ENCODE results near the gene DYNC1LI1.
"Not testable (repeated sequence)": the region's sequence is repeated elsewhere in the genome, so short reads cannot be mapped to it uniquely, and the experiment has no call there.

DYNC1LI1 gene

DNA sequence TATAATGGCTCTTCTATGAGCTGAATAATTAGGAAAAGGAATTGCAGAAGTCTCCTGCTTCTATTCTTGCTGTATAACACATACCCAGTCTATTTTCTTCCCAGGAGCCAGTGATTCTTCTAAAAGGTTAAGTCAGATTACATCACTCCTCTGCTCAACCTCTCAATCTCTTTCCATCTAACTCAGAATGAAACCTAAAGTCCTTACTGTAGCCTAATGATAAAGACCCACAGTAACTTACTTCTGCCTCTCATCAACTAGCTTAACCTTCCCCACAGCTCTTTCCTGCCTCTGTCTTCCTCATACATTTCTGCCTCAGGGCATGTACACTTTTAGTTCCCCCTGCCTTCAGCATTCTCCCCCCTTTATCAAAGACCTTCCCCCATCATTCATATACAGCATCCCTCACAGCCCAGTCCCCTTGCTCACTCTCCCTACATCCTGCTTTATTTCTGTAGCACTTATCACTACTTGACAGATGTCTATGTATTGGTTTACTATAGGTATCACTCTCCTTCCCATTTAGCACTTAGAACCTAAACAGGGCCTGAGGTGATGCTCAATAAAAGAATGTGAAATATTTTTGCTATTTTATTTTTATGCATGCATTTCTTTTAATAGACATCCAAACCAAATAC is 39.5 kb downstream of the DYNC1LI1 start:
- DNase-seq (ENCODE audit: low read depth) = no peak

DNA sequence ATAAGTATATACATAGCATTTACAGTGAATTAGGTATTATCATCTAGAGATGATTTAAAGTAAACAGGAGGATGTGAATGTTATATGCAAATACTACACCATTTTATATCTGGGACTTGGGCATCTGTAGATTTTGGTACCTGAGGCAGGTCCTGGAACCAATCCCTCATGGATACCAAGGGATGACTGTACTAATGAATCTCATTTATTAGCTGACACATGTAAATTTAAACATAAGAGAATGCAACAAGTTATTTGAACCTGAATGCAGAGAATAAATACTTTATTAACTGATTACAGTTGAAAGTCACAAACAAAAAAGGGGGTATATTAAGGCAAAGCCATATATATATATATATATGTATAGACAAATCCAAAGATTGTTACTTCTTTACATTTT is 44.9 kb downstream of the DYNC1LI1 start:
- DNase-seq (ENCODE audit: low read depth) = no peak

DNA sequence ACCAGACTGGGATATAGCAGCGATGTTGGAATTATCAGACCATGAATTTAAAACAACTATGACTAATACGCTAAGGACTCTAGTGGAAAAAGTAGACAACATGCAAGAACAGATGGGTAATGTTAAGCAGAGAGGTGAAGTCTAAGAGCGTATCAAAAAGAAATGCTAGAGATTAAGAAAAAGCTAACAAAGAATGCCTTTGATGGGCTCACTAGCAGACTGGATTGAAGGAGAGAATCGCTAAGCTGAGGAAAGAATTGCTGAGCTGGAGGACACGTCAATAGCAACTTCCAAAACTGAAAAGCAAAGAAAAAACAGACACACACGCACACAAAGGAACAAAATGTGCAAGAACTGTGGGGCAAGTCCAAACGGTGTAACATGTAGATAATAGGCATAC is 48.0 kb downstream of the DYNC1LI1 start:
- no peak for DNase-seq (ENCODE audit: low read depth)

DNA sequence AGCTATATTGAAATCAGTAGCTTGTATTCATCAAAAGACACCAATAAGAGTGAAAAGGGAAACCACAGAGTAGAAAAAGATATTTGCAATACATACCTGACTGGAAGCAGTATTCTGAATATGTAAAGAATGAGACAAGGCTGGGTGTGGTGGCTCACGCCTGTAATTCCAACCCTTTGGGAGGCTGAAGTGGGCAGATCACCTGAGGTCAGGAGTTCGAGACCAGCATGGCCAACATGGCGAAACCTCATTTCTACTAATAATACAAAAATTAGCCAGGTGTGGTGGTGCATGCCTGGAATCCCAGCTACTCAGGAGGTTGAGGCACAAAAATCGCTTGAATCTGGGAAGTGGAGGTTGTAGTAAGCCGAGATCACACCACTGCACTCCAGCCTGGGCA is 51.7 kb downstream of the DYNC1LI1 start:
- DNase-seq (ENCODE audit: low read depth) = not testable (repeated sequence)

DNA sequence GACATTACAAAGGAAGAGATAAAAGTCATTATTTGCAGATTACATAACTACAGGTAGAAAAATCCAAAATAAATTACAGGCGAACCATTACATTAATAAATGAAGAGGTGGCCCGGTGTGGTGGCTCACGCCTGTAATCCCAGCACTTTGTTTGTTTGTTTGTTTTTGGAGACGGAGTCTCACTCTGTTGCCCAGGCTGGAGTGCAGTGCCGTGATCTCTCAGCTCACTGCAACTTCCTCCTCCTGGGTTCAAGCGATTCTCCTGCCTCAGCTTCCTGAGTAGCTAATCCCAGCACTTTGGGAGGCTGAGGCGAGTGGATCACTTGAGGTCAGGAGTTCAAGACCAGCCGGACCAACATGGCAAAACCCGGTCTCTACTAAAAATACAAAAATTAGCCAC is 53.9 kb downstream of the DYNC1LI1 start:
- not testable (repeated sequence) for DNase-seq (ENCODE audit: low read depth)

DNA sequence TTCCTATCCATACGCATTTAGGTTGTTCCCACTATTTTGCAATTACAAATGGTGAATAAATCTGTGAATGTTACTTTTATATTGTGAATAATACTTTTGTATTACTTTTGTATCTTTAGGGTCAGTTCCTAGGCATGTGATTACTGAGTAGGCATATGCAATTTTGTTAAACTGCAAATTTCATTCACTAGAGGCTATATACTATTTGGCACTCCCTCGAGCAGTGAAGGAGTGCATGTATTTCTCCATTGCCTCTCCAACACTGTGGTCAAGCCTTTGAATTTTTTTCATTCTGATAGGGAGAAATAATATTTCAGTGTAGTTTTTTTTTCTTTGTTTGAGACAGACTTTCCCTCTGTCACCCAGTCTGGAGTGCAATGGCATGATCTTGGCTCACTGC is 59.7 kb downstream of the DYNC1LI1 start:
- no peak for DNase-seq (ENCODE audit: low read depth)

DNA sequence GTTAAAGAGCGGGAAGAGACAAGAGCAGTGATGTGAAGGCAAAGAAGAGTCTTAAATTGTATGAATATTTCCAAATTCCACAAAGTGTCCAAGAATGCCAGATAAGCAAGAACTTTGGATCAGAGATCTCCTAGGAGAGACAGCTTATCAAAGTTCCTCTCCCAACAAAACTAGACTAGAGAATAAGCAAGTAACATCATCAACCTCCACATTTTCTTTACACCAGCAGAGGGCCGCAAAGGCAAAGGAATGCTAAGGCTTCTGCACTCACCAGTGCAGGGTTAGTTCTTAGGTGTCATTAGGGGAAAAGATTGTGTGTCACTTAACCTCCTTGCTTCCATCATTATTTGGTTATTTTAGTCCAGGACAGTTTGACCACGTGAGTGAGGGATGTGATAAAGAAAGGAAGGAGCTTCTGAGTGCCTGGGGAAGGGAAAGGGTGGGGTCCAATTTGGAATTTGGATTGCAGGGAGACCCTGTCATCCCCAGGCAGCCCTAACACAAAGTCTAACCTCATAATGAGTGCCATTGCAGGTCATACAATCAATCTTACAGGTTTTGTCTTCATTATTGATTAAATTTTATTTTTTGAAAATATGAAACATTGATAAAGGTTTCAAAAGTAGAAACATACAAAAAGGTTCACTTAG is 60.5 kb downstream of the DYNC1LI1 start:
- DNase-seq (ENCODE audit: low read depth) = peak; percentile 47

DNA sequence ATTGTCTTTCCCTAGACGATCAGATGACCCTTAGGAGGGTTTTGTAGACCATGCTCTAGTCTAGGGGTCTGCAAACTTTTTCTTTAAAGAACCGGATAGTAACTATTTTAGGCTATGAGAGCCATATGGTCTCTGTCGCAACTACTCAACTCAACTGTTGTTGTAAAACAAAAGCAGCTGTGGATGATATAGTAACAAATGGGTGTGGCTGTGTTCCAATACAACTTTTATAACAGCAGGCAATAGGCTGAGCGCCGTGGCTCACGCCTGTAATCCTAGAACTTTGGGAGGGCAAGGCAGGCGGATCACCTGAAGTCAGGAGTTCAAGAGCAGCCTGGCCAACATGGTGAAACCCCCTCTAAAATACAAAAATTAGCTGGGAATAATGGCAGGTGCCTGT is 61.9 kb downstream of the DYNC1LI1 start:
- DNase-seq (ENCODE audit: low read depth) = no peak

DNA sequence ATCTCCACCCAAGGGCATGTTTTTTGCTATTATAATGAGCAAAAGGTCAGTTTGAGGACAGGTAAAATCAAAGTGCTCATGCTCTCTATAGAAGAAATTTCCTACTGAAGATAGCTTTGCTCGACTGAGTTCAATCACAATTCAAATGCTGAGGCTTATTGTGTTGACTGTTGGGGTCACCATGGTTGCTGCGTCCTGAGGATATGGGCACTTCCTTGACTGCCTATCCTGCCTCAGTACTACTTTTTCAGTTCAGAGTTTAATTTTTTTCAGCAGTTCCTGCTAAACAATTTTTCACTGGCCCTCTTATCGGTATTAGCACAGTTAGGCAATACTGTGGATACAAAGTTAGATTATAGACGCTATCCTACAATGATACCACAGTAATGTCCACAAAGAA is 64.2 kb downstream of the DYNC1LI1 start:
- DNase-seq (ENCODE audit: low read depth) = no peak

DNA sequence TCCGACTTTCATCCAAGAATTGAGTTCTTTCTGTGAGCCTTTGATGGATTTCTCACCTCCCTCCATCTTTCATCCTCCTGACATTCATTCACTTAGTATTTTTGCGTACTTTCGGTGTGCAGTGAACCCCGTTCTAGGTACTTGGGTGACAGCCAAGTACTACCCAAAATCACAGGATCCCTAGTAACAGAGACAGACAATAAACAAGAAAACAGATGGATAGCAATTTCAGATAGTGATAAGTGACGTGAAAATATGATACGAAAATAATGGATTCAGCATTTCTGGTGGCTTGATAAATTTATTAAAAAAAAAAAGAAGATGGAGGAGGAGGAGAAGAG is 67.7 kb downstream of the DYNC1LI1 start:
- DNase-seq (ENCODE audit: low read depth) = no peak

DNA sequence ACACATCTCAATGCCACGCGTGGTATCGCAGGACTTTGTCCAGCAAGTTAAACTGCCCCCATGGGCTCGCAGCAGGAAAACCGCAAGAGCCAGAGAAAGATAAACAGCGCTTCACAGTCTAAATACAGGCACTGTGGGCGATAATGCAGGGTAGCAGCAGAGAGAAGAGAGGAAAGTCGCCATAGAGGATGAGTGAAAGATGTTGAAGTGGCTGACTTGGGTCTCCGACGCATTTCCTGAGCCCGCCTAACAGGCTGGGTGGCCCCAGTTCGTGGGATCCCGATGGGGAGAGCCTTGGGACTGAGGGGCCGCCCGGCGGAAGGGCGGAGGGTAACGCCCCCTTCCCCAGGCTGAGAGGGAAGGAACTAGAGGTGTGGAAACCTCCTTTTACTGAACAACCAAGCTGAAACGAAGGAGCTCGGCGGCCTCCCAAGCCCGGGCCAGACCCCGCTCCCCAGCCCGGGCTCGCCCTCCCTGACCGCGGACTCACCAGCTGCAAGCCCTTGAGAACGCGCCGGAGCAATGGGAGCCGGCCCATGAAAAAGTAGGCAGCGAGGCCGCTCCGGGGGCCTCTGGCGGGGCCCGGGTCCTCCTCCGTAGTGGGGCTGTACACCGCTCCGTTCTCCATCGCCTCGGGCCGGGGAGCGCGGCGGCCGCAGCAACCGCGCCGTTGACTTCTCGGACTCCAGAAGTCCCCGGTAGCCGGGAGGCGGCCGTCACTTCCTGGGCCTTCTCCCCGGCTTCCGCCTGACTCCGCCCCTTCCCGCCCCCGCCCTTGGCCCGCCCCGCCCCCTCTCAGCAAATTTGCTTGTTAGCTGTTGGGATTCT is 68.3 kb downstream of the DYNC1LI1 start, which contains the start of gene CMTM6:
TSS of gene CMTM6 (minus strand) at position 735 of the 828 bp plus-strand sequence. CDS start at position 628, 107 bp downstream.
- DNase-seq (ENCODE audit: low read depth) = peak; percentile 47

DNA sequence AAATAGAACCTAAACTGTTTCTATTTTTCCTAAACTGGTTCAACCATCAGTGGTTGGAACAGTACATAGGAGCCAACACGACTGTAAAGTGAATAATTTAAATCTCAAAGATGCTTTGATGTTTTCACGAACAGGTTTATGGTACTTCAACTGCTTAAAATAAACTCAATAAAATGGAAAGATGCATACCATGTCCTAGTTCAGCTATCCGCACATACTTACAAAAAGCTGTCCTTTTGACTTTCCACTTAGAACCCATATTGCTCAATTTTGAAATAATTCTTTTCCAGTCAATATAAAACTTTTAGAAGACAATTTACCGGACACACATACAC is 68.9 kb downstream of the DYNC1LI1 start:
- DNase-seq (ENCODE audit: low read depth) = no peak

DNA sequence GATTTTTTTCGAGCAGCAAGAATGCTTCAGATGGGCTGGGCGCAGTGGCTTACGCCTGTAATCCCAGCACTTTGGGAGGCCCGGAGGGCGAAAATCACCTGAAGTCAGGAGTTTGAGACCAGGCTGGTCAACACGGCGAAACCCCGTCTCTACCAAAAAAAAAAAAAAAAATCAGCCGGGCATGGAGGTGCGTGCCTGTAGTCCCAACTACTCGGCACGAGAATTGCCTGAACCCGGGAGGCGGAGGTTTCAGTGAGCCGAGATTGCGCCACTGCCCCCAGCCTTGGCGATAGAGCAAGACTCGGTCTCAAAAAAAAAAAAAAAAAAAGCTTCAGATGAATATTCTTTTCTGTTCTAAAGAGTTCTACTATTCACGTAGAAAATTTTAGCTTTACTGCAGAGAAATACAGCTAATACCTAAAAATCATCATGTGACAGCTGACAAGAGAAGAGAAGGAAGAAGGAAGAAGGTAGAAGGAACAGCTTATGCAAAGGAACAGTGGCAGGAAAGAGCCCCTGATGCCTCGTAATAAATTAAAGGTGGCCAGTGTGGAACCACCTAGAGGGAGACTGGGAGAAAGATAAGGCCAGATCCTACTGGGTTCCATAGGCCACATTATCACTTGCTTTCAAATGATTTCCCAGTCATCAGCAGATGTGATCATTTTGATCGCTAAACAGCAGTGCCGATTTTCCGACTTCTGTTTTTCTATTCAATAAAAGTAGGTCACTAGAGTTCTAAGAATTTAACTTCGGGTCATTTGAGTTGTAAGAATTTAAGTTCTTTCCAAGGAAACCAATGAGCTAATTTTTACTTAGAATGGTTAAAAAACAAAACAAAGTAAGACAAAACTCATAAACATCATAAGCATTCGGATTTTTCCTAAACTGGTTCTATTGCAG is 69.5 kb downstream of the DYNC1LI1 start:
- DNase-seq (ENCODE audit: low read depth) = no peak

DNA sequence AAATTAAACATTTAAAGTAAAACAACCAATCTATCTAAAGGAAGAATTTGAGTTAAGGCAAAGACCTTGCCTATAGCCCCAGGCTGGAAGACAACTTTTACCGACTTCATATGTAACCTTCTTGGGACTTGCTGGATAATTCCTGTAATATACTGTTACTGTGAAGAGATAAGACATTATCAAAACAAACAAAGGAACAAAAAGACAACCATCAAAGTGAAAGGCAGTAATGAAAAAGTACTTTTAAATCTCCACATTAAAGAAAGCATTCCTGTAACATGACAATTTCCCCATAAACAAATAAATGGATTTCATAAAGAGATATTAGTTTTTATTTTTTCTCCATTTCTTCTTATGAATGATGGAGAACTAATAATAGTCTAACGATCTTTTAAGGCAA is 70.4 kb downstream of the DYNC1LI1 start:
- no peak for DNase-seq (ENCODE audit: low read depth)

DNA sequence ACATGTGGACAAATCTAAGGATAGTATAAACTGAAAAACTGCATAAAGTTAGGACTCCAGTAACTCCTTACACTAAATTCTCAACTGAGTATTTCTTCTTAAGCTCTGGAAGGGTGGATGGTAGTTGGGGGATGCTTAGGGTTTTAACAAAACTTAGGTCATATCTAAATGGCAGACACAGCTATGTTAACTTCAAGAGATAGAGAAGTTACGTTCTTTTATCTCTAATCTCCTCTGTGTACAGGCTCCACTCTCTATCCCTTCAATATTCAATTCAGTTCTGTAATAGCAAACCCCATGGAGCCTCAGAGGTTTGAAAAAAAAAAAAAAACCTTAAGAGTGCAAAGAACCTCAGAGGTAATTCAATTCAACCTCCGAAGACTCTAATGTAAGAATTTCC is 71.1 kb downstream of the DYNC1LI1 start:
- DNase-seq (ENCODE audit: low read depth) = no peak

DNA sequence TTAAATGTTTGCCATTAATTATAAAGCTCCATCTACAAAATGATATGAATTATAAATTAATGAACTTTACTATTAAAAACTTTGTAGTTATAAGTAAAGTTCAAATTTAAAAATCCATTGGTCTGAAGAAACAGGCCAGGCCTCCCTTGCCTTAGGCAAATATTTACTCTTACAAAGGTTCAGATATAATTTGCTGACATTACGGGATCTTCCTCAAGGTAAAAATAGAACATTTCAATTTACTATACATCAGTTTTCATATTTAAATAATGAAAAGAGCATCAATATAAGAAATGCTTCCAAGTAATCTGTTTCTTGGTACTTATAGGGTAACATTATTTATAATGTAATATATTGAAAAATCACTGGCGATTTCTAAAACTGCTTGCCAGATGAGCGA is 71.7 kb downstream of the DYNC1LI1 start:
- DNase-seq (ENCODE audit: low read depth) = no peak

DNA sequence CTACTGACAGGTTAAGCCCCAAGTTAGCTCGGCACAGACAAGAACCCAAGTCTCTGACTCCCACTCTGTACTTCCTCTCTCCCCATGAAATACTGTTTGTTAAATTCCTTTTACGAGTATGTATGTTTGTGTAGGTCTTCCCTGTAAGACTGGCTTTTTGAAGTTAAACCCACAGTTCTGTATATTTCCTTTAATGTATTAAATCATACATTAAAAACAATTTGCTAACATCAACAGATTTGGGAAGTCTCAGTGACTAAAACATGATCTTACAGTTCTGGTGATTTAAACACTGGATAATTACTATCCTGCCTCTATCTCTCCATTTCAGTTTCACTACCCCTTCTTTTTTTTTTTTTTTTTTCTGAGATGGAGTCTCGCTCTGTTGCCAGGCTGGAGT is 72.4 kb downstream of the DYNC1LI1 start:
- no peak for DNase-seq (ENCODE audit: low read depth)

DNA sequence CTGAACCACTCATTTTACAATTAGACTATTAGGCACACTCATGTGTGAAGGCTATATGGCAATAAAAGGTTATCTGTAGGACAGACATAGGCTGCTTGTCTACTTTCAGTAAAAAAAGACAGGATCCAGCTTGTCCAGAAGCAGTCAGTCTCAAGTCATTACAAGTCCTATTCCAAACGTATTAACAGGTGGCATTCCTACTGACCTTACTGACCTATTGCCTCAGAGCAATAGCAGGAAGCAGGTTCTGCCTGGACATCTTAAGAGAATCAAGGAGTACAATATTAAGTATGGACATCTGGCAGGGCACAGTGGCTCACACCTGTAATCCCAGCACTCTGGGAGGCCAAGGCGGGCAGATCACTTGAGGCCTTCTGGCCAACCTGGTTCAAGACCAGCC is 75.0 kb downstream of the DYNC1LI1 start:
- no peak for DNase-seq (ENCODE audit: low read depth)

DNA sequence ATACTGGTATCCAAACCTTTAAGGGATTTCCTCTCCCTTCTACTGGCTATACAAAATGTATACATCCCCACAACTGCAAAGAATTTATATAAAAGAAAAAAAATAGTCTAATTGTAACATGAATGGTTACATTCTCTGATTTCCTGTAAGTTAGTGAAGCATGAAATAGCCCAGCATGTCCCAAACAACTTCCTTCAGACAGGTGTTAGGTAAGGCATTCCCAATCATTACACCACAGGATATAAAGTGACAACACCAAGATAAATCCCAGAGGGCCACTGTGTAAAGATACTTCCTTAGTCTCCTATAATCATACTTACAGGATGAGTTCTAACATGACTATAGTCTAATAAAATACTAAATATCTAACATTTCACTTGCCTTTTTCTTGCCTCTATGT is 75.6 kb downstream of the DYNC1LI1 start:
- no peak for DNase-seq (ENCODE audit: low read depth)

DNA sequence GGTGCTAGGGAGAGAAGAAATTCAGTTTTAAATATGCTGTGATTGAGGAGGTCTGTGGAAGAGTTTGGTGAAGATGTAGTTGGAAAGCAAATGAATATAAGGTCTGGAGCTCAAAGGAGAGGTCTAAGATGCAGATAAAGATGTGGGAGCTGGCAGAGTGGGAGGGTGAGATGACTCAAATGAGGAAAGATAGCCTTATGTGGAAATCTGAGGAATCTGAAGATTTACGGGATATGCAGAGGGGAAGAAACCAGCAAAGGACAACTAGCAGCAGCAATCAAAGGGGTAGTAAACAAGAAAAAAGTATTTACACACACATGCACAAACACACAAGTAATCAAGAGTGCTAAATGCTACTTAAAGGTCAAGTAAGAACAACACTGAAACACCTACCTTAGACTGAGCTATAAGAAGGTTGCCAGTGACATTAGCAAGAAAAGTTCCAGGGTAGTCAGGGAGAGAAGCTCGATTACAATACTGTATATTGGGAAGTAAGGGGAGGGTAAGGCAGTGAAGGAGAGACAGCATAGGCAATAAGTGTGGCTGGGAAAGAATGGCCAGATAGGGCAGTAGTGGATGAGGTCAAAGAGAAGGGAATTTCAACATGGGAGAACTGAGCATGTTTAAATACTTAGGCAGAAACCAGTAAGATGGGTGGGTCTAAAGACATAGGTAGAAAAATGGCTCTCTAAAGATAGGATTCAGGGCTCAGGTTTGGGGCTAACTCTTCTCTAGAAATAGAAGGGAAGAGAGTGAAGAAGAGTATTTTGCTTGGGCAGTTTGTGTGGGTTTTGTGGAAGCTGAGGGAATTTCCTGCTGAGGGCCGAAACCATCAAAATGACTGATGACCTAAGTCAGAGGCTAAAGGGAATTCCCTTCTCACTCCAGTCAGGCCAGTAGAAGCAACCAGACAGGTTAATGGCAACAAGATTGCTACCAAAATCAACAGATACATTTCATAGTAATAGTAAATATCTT is 76.9 kb downstream of the DYNC1LI1 start:
- DNase-seq (ENCODE audit: low read depth) = no peak

Data from activated gamma-delta T cell treated with anti-CD3 and anti-CD28 coated beads, Interleukin-2, amount 50 U/mL, for 16 hours (primary cell).